Non-pigmented ciliary epithelial cell (primary cell): Measurements from ENCODE around the gene UBTD1.
A peak's percentile ranks its signal among the peaks of the same experiment; 100 is the strongest.
"Not testable (repeated sequence)": the region's sequence is repeated elsewhere in the genome, so short reads cannot be mapped to it uniquely, and the experiment has no call there.

ENCODE experiments used
- DNase-seq: peaks from one replicate; pipeline ENCODE4 v3.0.0-alpha.2; 2010; ENCODE audit warnings: low read depth

Gene UBTD1

DNA sequence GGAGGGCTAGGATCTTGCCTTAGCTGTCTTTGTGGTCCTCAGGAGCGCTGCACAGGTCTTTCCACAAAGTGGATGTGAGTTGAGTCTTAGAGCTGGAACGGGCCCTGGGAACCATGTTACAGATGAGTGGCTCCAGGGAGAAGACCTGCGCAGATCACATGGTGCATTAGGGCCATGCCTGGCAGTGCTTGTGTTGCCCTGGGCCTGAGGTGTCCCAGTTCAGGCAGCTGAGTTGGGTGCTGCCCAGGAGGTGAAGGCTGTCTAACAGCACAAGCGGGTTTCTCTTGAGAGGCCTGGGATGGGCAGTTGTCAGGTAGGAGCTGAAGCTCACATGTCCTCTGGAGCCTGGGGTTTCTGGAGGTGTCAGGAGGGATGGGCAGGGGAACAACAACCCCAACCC is 40.1 kb downstream of the UBTD1 start:
- no peak for DNase-seq

GRCh38 chr10:97539523-97540200 is 40.9 kb downstream of the UBTD1 start:
- DNase-seq = peak; percentile 46

DNA sequence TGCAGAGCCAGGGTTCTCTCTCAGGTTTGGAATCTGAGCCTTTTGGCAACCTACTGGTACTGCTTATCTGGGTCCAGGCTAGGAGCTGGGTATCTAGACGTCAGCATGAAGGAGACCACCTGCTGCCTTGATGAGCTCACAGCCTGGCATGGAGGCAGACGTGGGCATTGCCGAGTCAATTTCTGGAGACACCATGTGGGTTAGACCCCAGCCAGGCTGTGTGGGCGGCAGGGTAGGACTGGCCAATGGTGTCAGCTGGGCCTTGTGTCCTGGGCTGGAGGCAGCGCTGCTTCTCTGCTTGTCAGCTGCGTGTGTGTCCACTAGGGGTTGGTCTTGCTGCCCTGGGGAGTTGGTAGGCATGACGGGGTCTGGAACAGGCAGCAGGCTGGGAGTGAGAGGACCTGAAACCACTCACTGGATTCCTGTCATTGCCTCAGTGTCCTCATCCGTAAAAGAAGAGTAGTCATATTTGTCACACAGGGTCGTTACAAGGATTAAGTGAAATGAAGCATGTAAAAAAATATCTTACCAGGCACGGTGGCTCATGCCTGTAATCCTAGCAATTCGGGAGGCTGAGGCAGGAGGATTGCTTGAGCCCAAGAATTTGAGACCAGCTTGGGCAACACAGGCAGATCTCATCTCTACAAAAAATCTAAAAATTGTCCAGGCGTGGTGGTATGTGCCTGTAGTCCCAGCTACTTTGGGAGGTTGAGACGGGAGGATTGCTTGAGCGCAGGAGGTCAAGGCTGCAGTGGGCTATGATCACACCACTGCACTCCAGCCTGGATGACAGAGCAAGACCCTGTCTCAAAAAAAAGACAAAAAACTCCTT is 42.2 kb downstream of the UBTD1 start:
- DNase-seq = no peak

- peak; percentile 86 for DNase-seq
These were observed 43.7 kb downstream of the UBTD1 start for GRCh38 chr10:97542169-97543024.

DNA sequence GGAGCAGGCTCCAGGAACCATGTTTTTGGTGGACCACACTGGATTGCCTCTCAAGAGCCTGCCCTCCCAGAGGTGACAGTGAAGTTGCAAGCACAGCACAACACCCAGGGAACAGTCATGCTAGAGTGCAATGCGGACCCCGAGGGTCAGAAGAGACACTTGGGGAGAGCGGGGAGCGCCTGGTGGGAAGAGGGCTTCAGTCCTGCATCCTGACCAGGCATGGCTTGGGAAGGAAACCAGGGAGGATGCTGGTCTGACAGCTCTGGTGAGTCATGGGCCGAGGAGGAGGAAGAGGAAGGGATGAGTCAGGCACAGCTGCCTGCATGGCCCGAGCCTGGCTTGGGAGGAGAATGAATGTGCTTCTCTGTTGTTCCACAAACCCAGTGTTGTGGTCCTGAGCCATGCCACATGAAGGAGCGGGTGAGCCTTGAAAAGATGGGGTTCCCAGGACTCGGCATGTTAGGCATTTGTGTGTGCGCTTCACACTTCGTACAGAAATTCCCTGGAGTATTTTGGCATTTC is 44.4 kb downstream of the UBTD1 start:
- peak; percentile 94 for DNase-seq

GRCh38 chr10:97546456-97547270 is 47.9 kb downstream of the UBTD1 start:
- no peak for DNase-seq

DNA sequence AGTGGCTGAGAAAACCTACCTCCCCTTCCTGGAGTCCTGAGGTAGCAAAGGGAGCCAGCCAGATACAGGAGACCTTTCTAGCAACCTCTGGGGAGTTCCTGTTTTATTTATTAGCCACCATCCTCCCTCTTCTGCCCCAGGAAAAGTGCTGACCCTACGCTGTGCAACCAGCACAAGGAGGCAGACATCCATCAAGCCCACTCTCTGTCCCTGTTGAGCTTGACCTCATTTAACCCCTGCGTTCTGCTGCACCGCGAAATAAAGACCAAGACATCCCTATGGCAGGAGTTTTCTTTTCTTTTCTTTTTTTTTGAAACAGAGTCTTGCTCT is 48.5 kb downstream of the UBTD1 start:
- no peak for DNase-seq

DNA sequence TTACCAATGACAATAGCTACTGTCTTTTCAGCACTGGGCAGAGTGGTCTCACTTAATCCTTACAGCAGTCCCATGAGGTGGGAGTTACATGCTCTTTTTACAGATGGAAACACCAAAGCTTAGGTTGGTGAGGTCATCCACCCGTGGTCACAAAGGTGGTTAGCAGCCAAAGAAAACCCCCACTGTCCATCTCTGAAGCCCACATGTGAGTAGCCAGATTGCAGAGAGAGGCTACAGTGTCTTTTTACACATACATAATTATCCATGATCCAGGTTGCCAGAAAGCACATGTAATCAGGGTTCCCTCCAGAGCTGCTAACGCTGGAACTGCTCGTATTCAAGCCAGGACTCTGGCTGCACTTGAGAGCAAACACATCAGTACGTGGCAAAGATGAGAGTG is 49.2 kb downstream of the UBTD1 start:
- no peak for DNase-seq

DNA sequence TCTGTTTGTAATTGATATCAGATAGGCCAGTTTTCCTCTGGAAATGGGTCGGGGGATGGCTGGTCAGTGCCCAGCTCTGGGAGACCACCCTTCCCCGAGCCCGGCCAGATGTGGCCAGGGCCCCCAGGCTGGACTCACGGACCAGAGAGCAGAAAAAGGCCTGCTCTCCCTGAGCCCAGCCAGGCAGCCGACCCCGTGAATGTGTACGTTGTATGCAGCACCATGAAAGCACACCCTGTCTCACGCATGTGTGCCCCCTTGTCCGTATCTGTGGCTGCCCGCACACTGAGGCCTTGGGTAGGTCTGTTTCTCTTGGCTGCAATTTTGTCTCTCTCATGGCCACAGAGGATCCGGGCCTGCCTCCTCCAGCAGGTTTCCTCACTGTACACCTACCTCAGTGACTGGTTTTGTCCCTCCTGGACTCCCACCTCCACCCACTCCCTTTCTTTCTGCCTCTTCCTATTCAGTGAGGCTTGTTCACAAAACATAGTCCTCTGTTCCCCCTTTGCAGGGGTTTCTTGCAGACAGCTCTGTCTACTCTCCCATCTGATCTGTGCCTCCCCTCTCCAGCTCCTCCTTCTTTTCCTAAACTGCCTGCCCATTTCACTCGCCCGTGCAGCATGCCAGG is 50.2 kb downstream of the UBTD1 start:
- no peak for DNase-seq

DNA sequence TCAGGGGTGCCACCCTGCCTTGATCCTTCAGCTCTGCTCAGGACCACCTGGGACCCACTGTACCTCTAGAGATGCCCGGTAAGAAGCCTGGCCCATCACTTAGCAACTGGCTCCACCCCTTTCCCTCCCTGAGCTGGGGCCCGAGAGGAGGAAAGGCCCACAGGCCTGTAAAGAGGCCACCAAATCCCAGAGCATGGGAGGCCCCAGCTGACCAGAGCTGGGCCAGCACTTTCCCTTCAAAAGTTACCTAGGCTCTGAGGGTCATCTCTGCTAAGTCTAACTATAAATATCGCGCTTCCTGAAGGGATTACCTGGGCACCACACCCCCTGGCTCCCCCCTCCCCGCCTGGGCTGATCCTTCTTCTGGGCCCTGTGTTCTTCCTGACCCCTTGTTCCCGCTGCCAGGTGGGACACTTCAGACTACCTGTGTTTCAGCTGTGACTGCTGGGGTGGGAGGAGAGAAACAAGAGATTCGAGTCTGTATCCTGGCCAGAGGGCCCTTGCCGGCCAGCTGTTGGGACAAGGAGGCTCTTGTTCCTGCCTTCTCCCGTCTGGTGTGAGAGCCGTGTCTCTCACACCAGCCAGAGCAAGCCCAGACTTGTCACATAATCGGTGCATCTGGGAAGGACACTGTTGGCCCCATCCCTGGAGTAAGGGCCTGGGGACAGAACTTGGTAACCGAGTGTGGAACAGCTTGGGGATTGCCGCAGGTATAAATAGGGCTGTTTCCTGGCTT is 51.0 kb downstream of the UBTD1 start:
- no peak for DNase-seq

DNA sequence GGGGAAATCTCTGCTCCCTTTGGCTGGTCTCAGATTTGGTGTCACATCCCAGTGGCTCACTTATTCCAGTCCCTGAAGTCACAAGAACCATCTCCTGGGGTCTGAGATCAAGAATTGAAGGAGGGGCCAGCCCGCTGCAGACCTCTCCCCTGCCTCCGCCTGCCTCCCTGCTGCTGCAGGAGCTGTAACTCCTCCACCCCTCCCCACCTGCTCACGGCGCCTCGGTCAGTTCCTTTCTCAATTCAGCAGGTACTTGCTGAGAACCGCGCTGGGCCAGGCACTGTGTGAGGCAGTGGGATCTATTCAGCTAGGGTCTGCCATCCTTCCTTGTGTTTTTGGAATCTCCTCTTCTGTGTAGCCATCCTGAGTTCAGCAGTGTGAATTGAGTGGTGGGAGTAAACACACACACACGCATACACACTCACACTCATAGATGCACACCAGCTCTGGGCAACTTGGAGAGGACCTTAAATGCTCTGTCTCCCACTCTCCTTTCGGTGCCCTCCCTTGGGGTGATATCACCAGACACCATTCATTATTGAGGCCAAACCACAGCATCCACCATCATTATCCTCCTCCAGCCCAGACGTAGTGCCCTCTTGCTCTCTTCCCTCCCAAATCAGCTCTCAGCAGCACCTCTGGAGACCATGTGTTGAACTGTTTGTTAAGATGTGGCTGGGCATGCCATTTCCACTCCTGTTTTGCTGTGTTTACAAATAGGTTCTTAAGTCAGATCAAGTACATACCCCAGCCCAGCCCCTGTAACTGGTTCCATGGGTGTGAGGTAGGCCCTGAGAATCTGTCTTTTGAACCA is 51.8 kb downstream of the UBTD1 start:
- no peak for DNase-seq

DNA sequence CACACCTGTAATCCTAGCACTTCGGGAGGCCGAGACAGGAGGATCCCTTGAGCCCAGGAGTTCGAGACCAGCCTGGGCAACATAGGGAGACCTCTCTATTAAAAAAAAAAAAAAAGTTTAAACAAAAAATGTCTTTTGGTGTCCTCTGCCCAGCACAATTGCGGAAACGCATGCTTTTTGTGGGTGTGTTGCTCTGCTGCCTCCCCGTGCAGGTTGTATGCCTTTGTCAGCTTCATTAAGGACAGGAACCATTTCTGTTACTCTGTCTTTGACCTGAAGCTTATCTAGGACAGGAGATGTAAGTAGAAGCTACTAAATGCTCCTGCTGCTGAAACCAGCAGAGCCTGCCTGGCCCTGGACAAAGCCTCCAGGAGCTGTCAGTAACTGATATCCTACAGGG is 52.5 kb downstream of the UBTD1 start:
- DNase-seq = no peak

GRCh38 chr10:97553575-97554031 is 54.9 kb downstream of the UBTD1 start:
- no peak for DNase-seq

GRCh38 chr10:97554336-97554735 is 55.6 kb downstream of the UBTD1 start:
- DNase-seq = not testable (repeated sequence)

GRCh38 chr10:97555541-97555940 is 56.8 kb downstream of the UBTD1 start:
- not testable (repeated sequence) for DNase-seq

- not testable (repeated sequence) for DNase-seq
These were observed 62.1 kb downstream of the UBTD1 start for GRCh38 chr10:97560731-97561381.

DNA sequence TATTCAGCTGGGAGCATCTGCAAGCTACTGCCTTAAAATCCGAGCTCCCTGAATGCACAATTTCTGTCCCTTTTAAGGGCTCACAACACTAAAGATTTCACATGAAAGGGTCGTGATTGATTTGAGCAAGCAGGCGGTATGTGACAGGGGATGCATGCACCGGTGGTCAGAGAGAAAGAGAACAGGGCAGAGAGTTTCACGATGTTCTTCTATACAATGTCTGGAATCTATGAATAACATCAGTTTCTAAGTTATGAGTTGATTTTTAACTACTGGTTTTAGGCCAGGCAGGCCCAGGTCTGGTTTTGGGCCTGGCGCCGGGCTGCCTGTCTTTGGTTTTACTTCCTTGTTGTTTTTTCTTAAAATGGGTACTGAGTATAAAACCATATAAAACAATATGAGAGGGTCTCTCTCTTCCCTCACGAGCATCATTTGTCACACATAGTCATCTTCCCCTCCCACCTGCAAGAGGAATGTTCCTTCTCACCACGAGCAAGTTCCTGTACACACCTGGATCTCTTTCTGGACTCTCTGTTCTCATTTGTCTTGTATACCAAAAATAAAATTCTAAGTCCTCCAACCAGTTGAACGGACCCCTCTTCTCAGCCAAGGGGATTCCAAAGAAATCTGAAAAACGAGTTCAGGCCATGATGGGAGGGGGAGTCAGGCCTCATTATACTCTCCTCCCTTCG is 62.8 kb downstream of the UBTD1 start:
- not testable (repeated sequence) for DNase-seq

DNA sequence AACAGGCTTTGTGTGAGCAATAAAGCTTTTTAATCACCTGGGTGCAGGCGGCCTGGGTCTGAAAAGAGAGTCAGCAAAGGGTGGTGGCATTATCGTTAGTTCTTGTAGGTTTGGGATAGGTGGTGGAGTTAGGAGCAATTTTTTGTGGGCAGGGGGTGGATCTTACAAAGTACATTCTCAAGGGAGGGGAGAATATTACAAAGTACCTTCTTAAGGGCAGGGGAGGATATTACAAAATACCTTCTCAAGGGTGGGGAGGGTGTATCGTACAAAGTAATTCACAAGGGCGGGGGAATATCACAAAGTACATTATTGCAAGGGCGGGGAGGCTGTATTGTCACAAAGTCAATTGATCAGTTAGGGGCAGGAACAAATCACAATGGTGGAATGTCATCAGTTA is 63.6 kb downstream of the UBTD1 start:
- not testable (repeated sequence) for DNase-seq
